Gastroesophageal sphincter (tissue), 4 donors: ENCODE results near the gene SMG6. TPM values are rescaled to one million over a fixed set of nuclear protein-coding genes. Genes with fewer than 3 reads are reported as not detected.

ENCODE experiments used
- ATAC-seq: fragments of 150-250 bp; one replicate; pipeline ENCODE4 v1.9.1; 2016; ENCODE audit warnings: mild to moderate bottlenecking, moderate library complexity
- H3K27ac ChIP-seq, 4 donors: fragments of 200-600 bp; sonication (generic) in 3 of 4; 1 replicate in 3 of 4; 2 replicates in 1 of 4; pipeline ENCODE4 v1.5.1; 2016 to 2019
- H3K27me3 ChIP-seq: fragments of 200-600 bp; sonication (generic); one replicate; pipeline ENCODE4 v1.5.1; 2019
- H3K36me3 ChIP-seq, 2 donors: fragments of 200-600 bp; sonication (generic); one replicate each; pipeline ENCODE4 v1.5.1; 2019; ENCODE audit warnings: control low read depth in 1 of 2
- H3K4me1 ChIP-seq, 3 donors: fragments of 200-600 bp; sonication (generic); 1 replicate in 2 of 3; 2 replicates in 1 of 3; pipeline ENCODE4 v1.5.1; 2016 to 2019; ENCODE audit warnings: control low read depth in 2 of 3
- H3K4me3 ChIP-seq, 2 donors: fragments of 200-600 bp; sonication (generic); one replicate each; pipeline ENCODE4 v1.5.1; 2019; ENCODE audit warnings: mild to moderate bottlenecking in 1 of 2, moderate library complexity in 1 of 2
- H3K9me3 ChIP-seq, 3 donors: fragments of 200-600 bp; sonication (generic); one replicate each; pipeline ENCODE4 v1.5.1; 2017 to 2019; ENCODE audit warnings: control low read depth in 2 of 3
- EP300 ChIP-seq: sonication (generic); formaldehyde crosslinking; IDR thresholded peaks from one replicate; pipeline ENCODE4 v1.6.1; 2017; ENCODE audit warnings: antibody characterized with exemption, mild to moderate bottlenecking
- POLR2A ChIP-seq, 2 donors: fragments of 450-650 bp; IDR thresholded peaks; one replicate each; pipeline ENCODE4 v1.6.1; 2017; ENCODE audit warnings: antibody characterized with exemption in 2 of 2, mild to moderate bottlenecking in 2 of 2, moderate library complexity in 1 of 2
- POLR2AphosphoS5 ChIP-seq: sonication (generic); formaldehyde crosslinking; IDR thresholded peaks from one replicate; pipeline ENCODE4 v1.6.1; 2017; ENCODE audit warnings: antibody characterized with exemption
- WGBS, 2 donors: methylation state at CpG; one replicate each; pipeline ENCODE4 v1.1.5; 2018; ENCODE audit warnings: low coverage in 1 of 2; 5-methylcytosine and 5-hydroxymethylcytosine counted together
- total RNA-seq, 4 donors: library from RNA; depleted of rRNA; stranded (reverse); fragments of >200 nt; gene quantifications; one replicate each; pipeline ENCODE4 v1.1.0, GENCODE V29; 2016
- TF ChIP-seq, protein P1 (sequence below), 4 experiments: fragments of 200-600 bp in 2 of 4; fragments of 450-650 bp in 2 of 4; sonication (generic) in 1 of 4; IDR thresholded peaks; one replicate each; pipeline ENCODE4 v1.5.1; 2017 to 2019; ENCODE audit warnings: antibody characterized with exemption in 4 of 4, mild to moderate bottlenecking in 2 of 4, moderate library complexity in 2 of 4

The SMG6 gene
- total RNA-seq, 4 donors from 2014 or later = 27.2 to 75.5 (median 43.9) TPM

DNA sequence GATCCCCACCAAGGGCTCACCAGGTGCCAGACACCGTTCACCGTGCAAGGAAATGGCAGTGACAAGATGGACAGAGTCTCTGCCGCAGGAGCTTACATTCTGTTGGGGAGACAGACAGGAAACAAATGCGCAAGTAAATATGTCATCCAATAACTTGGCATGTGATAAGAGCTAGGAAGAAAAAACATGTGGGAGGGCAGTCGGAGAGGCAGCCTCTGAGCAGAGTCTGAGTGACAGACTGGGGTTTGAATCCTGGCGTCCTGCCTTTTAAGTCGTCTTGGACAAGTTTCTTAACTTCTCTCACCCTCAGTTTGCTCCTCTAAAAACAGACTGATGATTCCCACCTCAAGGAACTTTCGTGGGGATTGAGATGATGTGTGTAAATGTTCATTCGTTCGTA is 40.9 kb upstream of the SMG6 start:
- Histone ChIP-seq H3K4me1 (peaks cover 0 to 12% (median 0%) of the 10 kb centered on the region in 3 donors), H3K27me3 (no peaks in the 10 kb centered on the region), H3K9me3 (no peaks in the 10 kb centered on the region), H3K36me3 (peaks cover 0 to 55% of the 10 kb centered on the region in 2 donors), H3K27ac (no peak overlapping the region), H3K4me3 (no peak overlapping the region)
- no peak for ATAC-seq
- TF ChIP-seq, protein P1, sequence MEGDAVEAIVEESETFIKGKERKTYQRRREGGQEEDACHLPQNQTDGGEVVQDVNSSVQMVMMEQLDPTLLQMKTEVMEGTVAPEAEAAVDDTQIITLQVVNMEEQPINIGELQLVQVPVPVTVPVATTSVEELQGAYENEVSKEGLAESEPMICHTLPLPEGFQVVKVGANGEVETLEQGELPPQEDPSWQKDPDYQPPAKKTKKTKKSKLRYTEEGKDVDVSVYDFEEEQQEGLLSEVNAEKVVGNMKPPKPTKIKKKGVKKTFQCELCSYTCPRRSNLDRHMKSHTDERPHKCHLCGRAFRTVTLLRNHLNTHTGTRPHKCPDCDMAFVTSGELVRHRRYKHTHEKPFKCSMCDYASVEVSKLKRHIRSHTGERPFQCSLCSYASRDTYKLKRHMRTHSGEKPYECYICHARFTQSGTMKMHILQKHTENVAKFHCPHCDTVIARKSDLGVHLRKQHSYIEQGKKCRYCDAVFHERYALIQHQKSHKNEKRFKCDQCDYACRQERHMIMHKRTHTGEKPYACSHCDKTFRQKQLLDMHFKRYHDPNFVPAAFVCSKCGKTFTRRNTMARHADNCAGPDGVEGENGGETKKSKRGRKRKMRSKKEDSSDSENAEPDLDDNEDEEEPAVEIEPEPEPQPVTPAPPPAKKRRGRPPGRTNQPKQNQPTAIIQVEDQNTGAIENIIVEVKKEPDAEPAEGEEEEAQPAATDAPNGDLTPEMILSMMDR (IDR thresholded peaks at IDR 0.05) = no peak
- TF ChIP-seq POLR2A (IDR thresholded peaks at IDR 0.05) (no peak), EP300 (no peak), POLR2AphosphoS5 (no peak)
- 81 to 92% methylated on average over 6 to 8 of the region's 10 CpGs for WGBS, 2 donors

GRCh38 chr17:2343421-2343820 is 39.8 kb upstream of the SMG6 start:
- no peaks in the 10 kb centered on the region for H3K9me3 ChIP-seq
- TF ChIP-seq, protein P1 (IDR thresholded peaks at IDR 0.05) = no peak
- TF ChIP-seq EP300 (no peak), POLR2A (IDR thresholded peaks at IDR 0.05) (no peak), POLR2AphosphoS5 (no peak)
- H3K27me3 ChIP-seq = no peaks in the 10 kb centered on the region
- H3K36me3 ChIP-seq = peaks cover 0 to 55% of the 10 kb centered on the region in 2 donors
- H3K4me1 ChIP-seq = peaks cover 0 to 18% (median 0%) of the 10 kb centered on the region in 3 donors
- WGBS, 2 donors = 20 to 66% methylated on average over 2 to 5 of the region's 5 CpGs
- ATAC-seq = no peak
- H3K27ac ChIP-seq = no peak overlapping the region
- H3K4me3 ChIP-seq = no peak overlapping the region

DNA sequence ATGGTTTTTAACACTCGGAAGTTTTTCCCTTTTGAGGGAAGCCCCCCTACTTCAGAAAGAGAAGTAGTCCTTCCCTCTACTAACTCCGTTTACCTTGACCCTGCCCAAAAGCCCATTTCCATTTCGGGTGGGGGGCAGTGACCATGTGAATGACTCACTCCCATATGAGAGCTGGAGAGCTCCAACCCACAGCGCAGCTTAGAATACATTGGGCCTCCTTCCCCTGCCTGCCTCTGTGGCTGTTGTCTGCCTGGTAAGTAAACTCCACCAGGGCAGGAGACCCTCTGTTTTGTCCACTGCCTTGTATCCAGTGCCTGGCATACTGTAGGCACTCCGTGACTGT is 34.7 kb upstream of the SMG6 start:
- peaks cover 0 to 47% of the 10 kb centered on the region in 2 donors for H3K36me3 ChIP-seq
- ATAC-seq = no peak
- TF ChIP-seq EP300 (no peak), POLR2A (IDR thresholded peaks at IDR 0.05) (no peak), POLR2AphosphoS5 (no peak)
- TF ChIP-seq, protein P1 (IDR thresholded peaks at IDR 0.05) = no peak
- H3K4me3 ChIP-seq = peak overlapping the region; percentile 75 to 98
- peak overlapping the region in 3 of 4 donors; percentile 95 for H3K27ac ChIP-seq
- H3K9me3 ChIP-seq = no peaks in the 10 kb centered on the region
- H3K4me1 ChIP-seq = peaks cover 0 to 40% (median 5%) of the 10 kb centered on the region in 3 donors
- WGBS, 2 donors = 7% methylated on average over 3 of the region's 5 CpGs; no CpG with 5 or more reads in 1 of the 2 donors
- no peaks in the 10 kb centered on the region for H3K27me3 ChIP-seq

GRCh38 chr17:2337544-2338314 is 34.1 kb upstream of the SMG6 start:
- Histone ChIP-seq H3K9me3 (no peaks in the 10 kb centered on the region), H3K27me3 (no peaks in the 10 kb centered on the region), H3K4me3 (peak overlapping the region; percentile 75 to 98), H3K27ac (peak overlapping the region; percentile 76 to 95 (median 95)), H3K4me1 (peaks cover 0 to 40% (median 5%) of the 10 kb centered on the region in 3 donors), H3K36me3 (peaks cover 0 to 47% of the 10 kb centered on the region in 2 donors)
- peak; percentile 80 for ATAC-seq
- 0 to 2% methylated on average over 7 to 21 of the region's 92 CpGs for WGBS, 2 donors
- no peak for TF ChIP-seq EP300
- TF ChIP-seq, protein P1 (IDR thresholded peaks at IDR 0.05) = peak in 1 of 4 experiments; percentile 19
- peak; percentile 66 for TF ChIP-seq POLR2AphosphoS5
- TF ChIP-seq POLR2A (IDR thresholded peaks at IDR 0.05) = peak; percentile 33 to 64
